Natural killer cell treated with Interleukin-12 subunit alpha and Interleukin-12 subunit beta and Interleukin-15 and Interleukin-18, amount 100 ng/mL, for 72 hours (primary cell): ENCODE data around the gene EMC6. TPM values are rescaled to one million over a fixed set of nuclear protein-coding genes. Genes with fewer than 3 reads are reported as not detected.

Experiments used
- ATAC-seq, 2 donors: fragments of 150-1000 bp; cut with Tn5 transposase in 1 of 2; sonication (Bioruptor Pico), chemical (Tn5 transposase) in 1 of 2; 2 replicates each; pipeline ENCODE4 v1.10.0; 2021
- DNase-seq: peaks from one replicate; pipeline ENCODE4 v3.0.0; 2022; ENCODE audit warnings: low spot score
- H3K27ac Mint-ChIP-seq, 2 donors: 1 replicate in 1 of 2; 2 replicates in 1 of 2; pipeline ENCODE4 v1.8.0; 2022; ENCODE audit warnings: mixed read lengths in 2 of 2, mild to moderate bottlenecking in 1 of 2, moderate library complexity in 1 of 2
- H3K27me3 Mint-ChIP-seq, 2 donors: 1 replicate in 1 of 2; 2 replicates in 1 of 2; pipeline ENCODE4 v1.8.0; 2022; ENCODE audit warnings: mixed read lengths in 2 of 2
- H3K36me3 Mint-ChIP-seq: one replicate; pipeline ENCODE4 v1.8.0; 2022; ENCODE audit warnings: mixed read lengths
- H3K4me1 Mint-ChIP-seq, 2 donors: 1 replicate in 1 of 2; 2 replicates in 1 of 2; pipeline ENCODE4 v1.8.0; 2022; ENCODE audit warnings: low read depth in 2 of 2, mixed read lengths in 2 of 2, mild to moderate bottlenecking in 1 of 2
- H3K4me3 Mint-ChIP-seq: one replicate; pipeline ENCODE4 v1.8.0; 2022; ENCODE audit warnings: mixed read lengths
- H3K9me3 Mint-ChIP-seq: 2 replicates; pipeline ENCODE4 v1.8.0; 2022; ENCODE audit warnings: mixed read lengths
- total RNA-seq, 2 donors: library from RNA; stranded (reverse); gene quantifications; one replicate each; pipeline ENCODE4 v1.2.3, GENCODE V29; 2022

EMC6 gene
- total RNA-seq, 2 donors from 2014 or later: 43.7 to 56.2 TPM

DNA sequence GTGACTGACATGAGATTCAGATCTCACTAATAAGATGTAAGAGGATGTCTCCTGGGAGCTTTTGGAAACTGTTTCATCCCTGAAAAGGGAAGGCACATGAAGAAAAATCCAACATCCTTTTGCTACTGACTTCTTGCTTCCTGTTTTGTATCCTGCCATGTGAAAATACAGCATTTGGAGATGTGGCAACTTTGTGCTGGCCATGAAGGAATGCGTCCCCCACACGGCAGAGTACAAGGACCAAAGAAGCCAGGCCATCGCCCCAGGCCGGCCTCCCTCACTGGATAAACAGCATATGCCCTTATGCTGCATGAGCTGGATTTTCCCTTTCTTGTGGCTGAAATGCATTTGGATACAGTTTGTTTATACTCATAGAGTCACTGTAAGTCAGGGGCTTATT, 49.6 kb downstream of the EMC6 start:
- no peak for DNase-seq
- peaks cover 62% of the 10 kb centered on the region for H3K36me3 Mint-ChIP-seq
- H3K27me3 Mint-ChIP-seq: no peaks in the 10 kb centered on the region
- ATAC-seq: no peak
- no peaks in the 10 kb centered on the region for H3K9me3 Mint-ChIP-seq
- H3K4me3 Mint-ChIP-seq: peak overlapping the region; percentile 66
- peaks cover 58 to 72% of the 10 kb centered on the region in 2 donors for H3K4me1 Mint-ChIP-seq
- H3K27ac Mint-ChIP-seq: peak overlapping the region; percentile 80 to 90

DNA sequence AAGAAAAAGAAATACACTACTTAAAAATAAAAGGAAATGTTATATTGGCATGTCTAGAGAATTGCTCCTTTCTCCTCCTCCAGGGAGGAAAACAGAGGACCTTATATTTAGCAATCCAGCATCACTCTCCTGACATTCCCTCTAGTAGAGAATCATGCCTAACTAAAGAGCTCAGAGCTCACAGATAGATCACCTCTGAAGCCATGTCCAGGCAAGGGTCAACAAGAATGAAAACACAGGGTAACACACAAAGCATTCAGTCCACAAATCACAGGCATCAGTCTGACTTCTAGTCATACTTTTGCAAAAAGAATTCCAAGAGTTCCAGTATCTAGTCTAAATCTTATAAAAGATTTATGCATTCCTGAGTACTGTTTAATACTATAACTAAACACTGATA, 50.7 kb downstream of the EMC6 start:
- DNase-seq (no peak), ATAC-seq (no peak)
- Mint-ChIP-seq H3K27me3 (no peaks in the 10 kb centered on the region), H3K4me3 (peak overlapping the region; percentile 66), H3K36me3 (peaks cover 63% of the 10 kb centered on the region), H3K9me3 (no peaks in the 10 kb centered on the region), H3K4me1 (peaks cover 56 to 73% of the 10 kb centered on the region in 2 donors), H3K27ac (peak overlapping the region; percentile 80 to 90)

Other genes with a start within 250 kb of the EMC6 start
- gene OR1E2, start 235.0 kb upstream of the EMC6 start, total RNA-seq: not detected
- gene SPATA22, start 197.0 kb upstream of the EMC6 start, total RNA-seq: not detected
- gene ASPA, start 192.8 kb upstream of the EMC6 start, total RNA-seq: not detected
- gene TRPV3, start 111.0 kb upstream of the EMC6 start, total RNA-seq: 1 to 10 TPM; 6.5 to 9.7 TPM
- gene TRPV1, start 59.4 kb upstream of the EMC6 start, total RNA-seq: 100 to 1,000 TPM in 1 of 2 donors, 10 to 100 TPM in 1; 94.3 to 123 TPM
- gene SHPK, start 32.6 kb upstream of the EMC6 start, total RNA-seq: 100 to 1,000 TPM in 1 of 2 donors, 10 to 100 TPM in 1; 67.2 to 121 TPM
- 10 to 100 TPM; 11.1 to 24.5 TPM for gene CTNS, start 32.1 kb upstream of the EMC6 start, total RNA-seq
- 100 to 1,000 TPM; 135 to 204 TPM for gene TAX1BP3, start 234 bp upstream of the EMC6 start, total RNA-seq
- 1,000 to 10,000 TPM; 2,596 to 3,366 TPM for gene P2RX5, start 27.3 kb downstream of the EMC6 start, total RNA-seq
- 10 to 100 TPM; 44.2 to 64.6 TPM for gene HASPIN, start 55.1 kb downstream of the EMC6 start, total RNA-seq
- 10 to 100 TPM; 73.9 to 97.8 TPM for gene ITGAE, start 132.4 kb downstream of the EMC6 start, total RNA-seq
- 10 to 100 TPM; 52.4 to 71.9 TPM for gene NCBP3, start 177.4 kb downstream of the EMC6 start, total RNA-seq
- 1 to 10 TPM; 1.5 to 3.3 TPM for gene CAMKK1, start 224.2 kb downstream of the EMC6 start, total RNA-seq
- 1 to 10 TPM; 3.9 TPM for gene P2RX1, start 247.7 kb downstream of the EMC6 start, total RNA-seq